Tibial artery (tissue), 4 donors: ENCODE data around the gene MADD.

ENCODE experiments used
- DNase-seq, 2 donors: peaks; one replicate each; pipeline ENCODE4 v3.0.0-alpha.2; 2019
- H3K27ac ChIP-seq, 2 donors: fragments of 200-600 bp; sonication (generic) in 1 of 2; 1 replicate in 1 of 2; 2 replicates in 1 of 2; pipeline ENCODE4 v1.5.1; 2018 to 2019; ENCODE audit warnings: mild to moderate bottlenecking in 1 of 2
- H3K27me3 ChIP-seq, 2 donors: fragments of 200-600 bp; sonication (generic) in 1 of 2; one replicate each; pipeline versions ENCODE4 v1.5.1 to v1.6.0; 2016 to 2019
- H3K36me3 ChIP-seq, 3 donors: fragments of 200-600 bp; sonication (generic) in 2 of 3; one replicate each; pipeline ENCODE4 v1.5.1; 2016 to 2019; ENCODE audit warnings: mild to moderate bottlenecking in 2 of 3
- H3K4me1 ChIP-seq, 4 donors: fragments of 200-600 bp; sonication (generic) in 2 of 4; 1 replicate in 3 of 4; 2 replicates in 1 of 4; pipeline ENCODE4 v1.5.1; 2016 to 2019
- H3K4me3 ChIP-seq, 2 donors: fragments of 200-600 bp; sonication (generic) in 1 of 2; 1 replicate in 1 of 2; 2 replicates in 1 of 2; pipeline ENCODE4 v1.5.1; 2018 to 2019; ENCODE audit warnings: mild to moderate bottlenecking in 2 of 2
- H3K9me3 ChIP-seq, 3 donors: fragments of 200-600 bp; sonication (generic) in 1 of 3; one replicate each; pipeline ENCODE4 v1.5.1; 2016 to 2019
- intact Hi-C: fragments of 100-400 bp; cut with DNase I; formaldehyde crosslinking; loops from one replicate; pipeline ENCODE4 v1.15.0; 2023; ENCODE audit warnings: low total_unique reads
- TF ChIP-seq, protein P1 (sequence below), 2 experiments: fragments of 200-600 bp in 1 of 2; fragments of 450-650 bp in 1 of 2; IDR thresholded peaks; one replicate each; pipeline ENCODE4 v1.5.1; 2017 to 2019; ENCODE audit warnings: antibody characterized with exemption in 2 of 2, mild to moderate bottlenecking in 1 of 2, moderate library complexity in 1 of 2

MADD gene

DNA sequence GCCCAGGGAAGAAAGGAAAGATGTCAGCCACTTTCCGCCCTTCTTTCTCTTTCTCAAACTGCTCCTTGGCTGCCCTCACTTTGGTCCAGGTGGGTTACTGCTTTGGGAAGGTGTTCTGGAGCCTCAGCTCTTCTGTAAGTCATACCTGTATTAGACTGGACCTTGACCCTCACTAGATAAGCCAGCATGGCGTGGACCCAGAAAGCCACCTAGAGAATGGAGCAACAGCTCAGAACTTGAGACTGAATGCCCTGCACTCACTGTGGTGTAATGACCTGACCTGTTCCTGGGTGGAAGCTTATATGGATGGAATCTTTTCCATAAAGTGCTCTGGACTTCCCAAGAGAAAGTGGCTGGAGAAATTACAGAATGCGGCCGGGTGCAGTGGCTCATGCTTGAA, 36.9 kb upstream of the MADD start:
- Histone ChIP-seq H3K4me1 (no peaks in the 10 kb centered on the region), H3K9me3 (no peaks in the 10 kb centered on the region), H3K27ac (no peak overlapping the region), H3K4me3 (no peak overlapping the region), H3K27me3 (no peaks in the 10 kb centered on the region), H3K36me3 (peaks cover 16 to 82% (median 17%) of the 10 kb centered on the region in 3 donors)
- TF ChIP-seq, protein P1, sequence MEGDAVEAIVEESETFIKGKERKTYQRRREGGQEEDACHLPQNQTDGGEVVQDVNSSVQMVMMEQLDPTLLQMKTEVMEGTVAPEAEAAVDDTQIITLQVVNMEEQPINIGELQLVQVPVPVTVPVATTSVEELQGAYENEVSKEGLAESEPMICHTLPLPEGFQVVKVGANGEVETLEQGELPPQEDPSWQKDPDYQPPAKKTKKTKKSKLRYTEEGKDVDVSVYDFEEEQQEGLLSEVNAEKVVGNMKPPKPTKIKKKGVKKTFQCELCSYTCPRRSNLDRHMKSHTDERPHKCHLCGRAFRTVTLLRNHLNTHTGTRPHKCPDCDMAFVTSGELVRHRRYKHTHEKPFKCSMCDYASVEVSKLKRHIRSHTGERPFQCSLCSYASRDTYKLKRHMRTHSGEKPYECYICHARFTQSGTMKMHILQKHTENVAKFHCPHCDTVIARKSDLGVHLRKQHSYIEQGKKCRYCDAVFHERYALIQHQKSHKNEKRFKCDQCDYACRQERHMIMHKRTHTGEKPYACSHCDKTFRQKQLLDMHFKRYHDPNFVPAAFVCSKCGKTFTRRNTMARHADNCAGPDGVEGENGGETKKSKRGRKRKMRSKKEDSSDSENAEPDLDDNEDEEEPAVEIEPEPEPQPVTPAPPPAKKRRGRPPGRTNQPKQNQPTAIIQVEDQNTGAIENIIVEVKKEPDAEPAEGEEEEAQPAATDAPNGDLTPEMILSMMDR (IDR thresholded peaks at IDR 0.05): no peak
- intact Hi-C loops: no loop called here
- no peak for DNase-seq

DNA sequence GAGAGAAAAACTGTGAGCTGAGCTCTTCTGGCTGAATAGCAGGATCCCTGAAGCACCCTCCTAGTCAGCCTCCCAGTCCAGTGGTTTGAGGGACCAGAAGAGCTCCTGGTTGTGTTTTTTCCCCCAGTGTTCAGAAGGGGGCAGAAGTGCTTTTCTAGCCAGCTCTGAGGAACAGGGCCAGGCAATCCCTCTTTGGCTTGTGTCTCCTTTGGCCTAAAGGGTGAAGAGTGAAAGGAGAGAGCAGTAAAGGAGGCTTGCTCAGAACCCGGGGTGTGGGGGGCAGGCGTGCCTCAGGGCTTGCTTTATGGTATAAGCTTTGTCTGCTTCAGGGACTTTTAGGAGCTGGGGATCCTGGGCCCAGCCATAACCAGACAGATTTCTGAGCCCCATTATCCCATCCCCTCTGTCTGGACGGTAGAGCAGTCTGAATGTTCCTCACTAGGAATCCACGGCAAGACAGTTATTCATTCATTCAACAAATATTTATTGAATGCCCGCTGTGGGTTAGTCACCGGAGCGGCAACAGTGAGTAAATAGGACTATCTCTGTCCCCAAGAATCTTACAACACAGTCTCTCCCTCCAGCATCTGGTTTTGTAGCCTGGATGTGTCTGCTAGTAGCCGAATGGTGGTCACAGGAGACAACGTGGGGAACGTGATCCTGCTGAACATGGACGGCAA, 35.8 kb upstream of the MADD start:
- DNase-seq: no peak
- Histone ChIP-seq H3K4me1 (no peaks in the 10 kb centered on the region), H3K9me3 (no peaks in the 10 kb centered on the region), H3K27me3 (no peaks in the 10 kb centered on the region), H3K4me3 (no peak overlapping the region), H3K36me3 (peaks cover 18 to 84% (median 20%) of the 10 kb centered on the region in 3 donors), H3K27ac (no peak overlapping the region)
- intact Hi-C loops: no loop called here
- TF ChIP-seq, protein P1 (IDR thresholded peaks at IDR 0.05): no peak

DNA sequence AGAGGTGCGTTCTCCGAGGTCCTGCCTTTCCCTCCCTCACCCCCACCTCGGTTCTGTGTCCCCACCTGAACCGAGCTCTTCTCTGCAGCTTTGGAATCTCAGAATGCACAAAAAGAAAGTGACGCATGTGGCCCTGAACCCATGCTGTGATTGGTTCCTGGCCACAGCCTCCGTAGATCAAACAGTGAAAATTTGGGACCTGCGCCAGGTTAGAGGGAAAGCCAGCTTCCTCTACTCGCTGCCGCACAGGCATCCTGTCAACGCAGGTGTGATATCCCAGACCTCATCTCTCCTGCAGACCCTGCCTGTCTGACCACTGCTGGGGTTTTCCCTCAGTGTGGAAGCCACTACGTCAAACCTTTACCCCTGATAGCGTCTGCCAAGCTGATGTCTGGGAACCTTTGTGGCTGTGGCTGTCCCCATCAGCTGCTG, 35.2 kb upstream of the MADD start:
- intact Hi-C loops: no loop called here

DNA sequence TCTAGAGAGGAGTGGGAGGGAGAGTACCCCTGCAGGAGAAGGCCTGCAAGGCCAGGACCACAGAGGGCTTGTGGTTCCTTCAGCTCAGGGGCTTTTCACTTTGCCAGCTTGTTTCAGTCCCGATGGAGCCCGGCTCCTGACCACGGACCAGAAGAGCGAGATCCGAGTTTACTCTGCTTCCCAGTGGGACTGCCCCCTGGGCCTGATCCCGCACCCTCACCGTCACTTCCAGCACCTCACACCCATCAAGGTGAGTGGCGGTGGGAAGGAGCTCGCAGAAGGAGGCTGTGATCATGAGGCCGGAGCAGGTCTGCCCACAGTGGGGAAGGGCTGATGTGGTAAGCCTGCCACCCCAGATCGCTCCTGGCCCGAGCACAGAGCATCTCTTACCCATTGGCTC, 34.8 kb upstream of the MADD start:
- Histone ChIP-seq H3K4me1 (no peaks in the 10 kb centered on the region), H3K27me3 (no peaks in the 10 kb centered on the region), H3K27ac (no peak overlapping the region), H3K36me3 (peaks cover 25 to 88% (median 27%) of the 10 kb centered on the region in 3 donors), H3K4me3 (no peak overlapping the region), H3K9me3 (no peaks in the 10 kb centered on the region)
- intact Hi-C loops: no loop called here
- TF ChIP-seq, protein P1 (IDR thresholded peaks at IDR 0.05): no peak
- no peak for DNase-seq

More for the DNA sequence above, 35.2 kb upstream of the MADD start:
- Histone ChIP-seq H3K9me3 (no peaks in the 10 kb centered on the region), H3K27ac (no peak overlapping the region), H3K4me1 (no peaks in the 10 kb centered on the region), H3K27me3 (no peaks in the 10 kb centered on the region), H3K4me3 (no peak overlapping the region), H3K36me3 (peaks cover 24 to 86% (median 26%) of the 10 kb centered on the region in 3 donors)
- DNase-seq: no peak
- TF ChIP-seq, protein P1 (IDR thresholded peaks at IDR 0.05): no peak

DNA sequence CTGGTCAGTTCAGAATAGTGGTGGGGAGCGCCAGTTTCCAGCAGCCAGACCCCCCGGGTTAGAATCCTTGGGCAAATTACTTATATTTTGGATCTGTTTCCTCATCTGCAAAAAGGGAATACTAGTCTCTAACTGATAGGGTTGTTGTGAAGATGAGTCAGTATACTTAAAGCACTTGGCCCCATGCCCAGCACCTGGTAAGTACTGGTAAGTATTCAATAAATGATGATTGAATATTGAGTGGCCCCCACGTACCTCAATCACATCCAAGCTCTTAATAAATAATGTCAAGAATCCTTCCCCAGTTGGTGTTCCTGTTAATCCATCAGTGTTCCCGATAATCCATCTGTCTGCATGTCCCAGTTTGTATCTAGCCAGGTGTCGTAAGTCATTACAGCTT, 33.5 kb upstream of the MADD start:
- intact Hi-C loops: no loop called here
- DNase-seq: peak in 1 of 2 donors; percentile 14

More for the DNA sequence above, 33.5 kb upstream of the MADD start:
- no peaks in the 10 kb centered on the region for H3K9me3 ChIP-seq
- no peaks in the 10 kb centered on the region for H3K4me1 ChIP-seq
- H3K27me3 ChIP-seq: no peaks in the 10 kb centered on the region
- H3K27ac ChIP-seq: no peak overlapping the region
- no peak overlapping the region for H3K4me3 ChIP-seq
- peaks cover 23 to 90% (median 37%) of the 10 kb centered on the region in 3 donors for H3K36me3 ChIP-seq
- TF ChIP-seq, protein P1 (IDR thresholded peaks at IDR 0.05): no peak
